OCI-LY7 (cell line): ENCODE data around the gene TANC1. TPM values are rescaled to one million over a fixed set of nuclear protein-coding genes. Genes with fewer than 3 reads are reported as not detected.

Source experiments
- BruUV-seq: library from RNA; stranded (reverse); fragments of 400-500 nt; replicated peaks from 2 replicates; lab custom pipeline; 2021; lab: Mats Ljungman, UMichigan
- CTCF ChIA-PET: fragments of 300-600 bp; sonication (Branson Sonifier 250); formaldehyde crosslinking; loops from one replicate; lab custom pipeline; 2022; ENCODE audit warnings: antibody characterized with exemption; ENCODE audit not compliant: unreplicated experiment; lab: Charles Lee
- POLR2A ChIA-PET: fragments of 300-600 bp; sonication (Branson Sonifier 250); formaldehyde crosslinking; loops from one replicate; lab custom pipeline; 2022; ENCODE audit warnings: antibody characterized with exemption; lab: Charles Lee
- DNase-seq: peaks from one replicate; pipeline ENCODE4 v3.0.0-alpha.2; 2015; ENCODE audit warnings: low spot score
- H2AFZ ChIP-seq: fragments of 200-600 bp; sonication (generic), shearing (Covaris generic); 2 replicates; pipeline ENCODE4 v1.6.1; 2014; ENCODE audit warnings: mild to moderate bottlenecking, antibody characterized with exemption, low read length, moderate library complexity
- H3K27ac ChIP-seq: fragments of 200-600 bp; sonication (generic); 2 replicates; pipeline ENCODE4 v1.5.1; 2014; ENCODE audit warnings: mixed run types, low read depth, mild to moderate bottlenecking, moderate library complexity, low read length, inconsistent platforms; ENCODE audit not compliant: poor library complexity, severe bottlenecking
- H3K36me3 ChIP-seq: fragments of 200-600 bp; sonication (generic); 2 replicates; pipeline ENCODE4 v1.6.1; 2014; ENCODE audit warnings: mild to moderate bottlenecking, antibody characterized with exemption, low read length, moderate library complexity, mixed read lengths; ENCODE audit not compliant: insufficient read depth
- H3K4me1 ChIP-seq: fragments of 200-600 bp; sonication (generic); 2 replicates; pipeline ENCODE4 v1.5.1; 2014; ENCODE audit warnings: mild to moderate bottlenecking, low read length; ENCODE audit not compliant: insufficient read depth, poor library complexity, severe bottlenecking
- H3K4me2 ChIP-seq: fragments of 200-600 bp; sonication (generic); 2 replicates; pipeline ENCODE4 v1.6.1; 2014; ENCODE audit warnings: mild to moderate bottlenecking, low read length
- H3K4me3 ChIP-seq: fragments of 200-600 bp; sonication (generic); 2 replicates; pipeline ENCODE4 v1.5.1; 2014; ENCODE audit warnings: mild to moderate bottlenecking, low read depth, low read length; ENCODE audit not compliant: poor library complexity, severe bottlenecking
- H3K79me2 ChIP-seq: fragments of 200-600 bp; sonication (generic); 2 replicates; pipeline ENCODE4 v1.6.1; 2016; ENCODE audit warnings: low read depth, mild to moderate bottlenecking, low read length, moderate library complexity, mixed read lengths; ENCODE audit not compliant: insufficient read depth
- H3K9me2 ChIP-seq: fragments of 200-600 bp; sonication (generic); 2 replicates; pipeline ENCODE4 v1.6.1; 2016; ENCODE audit warnings: mild to moderate bottlenecking, low read length, mixed read lengths; ENCODE audit not compliant: insufficient read depth
- H3K9me3 ChIP-seq: fragments of 200-600 bp; sonication (generic); 2 replicates; pipeline ENCODE4 v1.6.1; 2014; ENCODE audit warnings: mild to moderate bottlenecking, mixed run types, low read length, mixed read lengths
- H4K20me1 ChIP-seq: fragments of 200-600 bp; sonication (generic); 2 replicates; pipeline ENCODE4 v1.6.1; 2014; ENCODE audit warnings: mild to moderate bottlenecking, antibody characterized with exemption, low read length, moderate library complexity, mixed read lengths; ENCODE audit not compliant: insufficient read depth
- EZH2phosphoT487 ChIP-seq: fragments of 200-600 bp; sonication (generic); IDR thresholded peaks from 2 replicates; pipeline ENCODE4 v1.6.1; 2018; ENCODE audit warnings: low read depth, borderline replicate concordance, mild to moderate bottlenecking, mixed run types, antibody characterized with exemption, low read length, moderate library complexity, mixed read lengths
- intact Hi-C: fragments of 100-400 bp; cut with micrococcal nuclease; formaldehyde crosslinking; loops from one replicate; pipeline ENCODE4 v1.10.0; 2022; ENCODE audit not compliant: unreplicated experiment
- total RNA-seq, 2 experiments: library from RNA; depleted of rRNA in 1 of 2; stranded (reverse); fragments of >200 nt in 1 of 2; shearing (Covaris generic) in 1 of 2; gene quantifications; 2 replicates each; pipeline ENCODE4 v1.2.3, GENCODE V29; 2014 to 2022
- TF ChIP-seq, protein P1 (sequence below): fragments of 200-600 bp; sonication (generic); conservative IDR thresholded peaks from 2 replicates; pipeline ENCODE4 v1.5.1; 2014; ENCODE audit warnings: mild to moderate bottlenecking, antibody characterized with exemption, low read length, moderate library complexity, mixed read lengths

Gene TANC1
- total RNA-seq, 2 experiments from 2014 or later: 0.04 TPM; not detected in 1

DNA sequence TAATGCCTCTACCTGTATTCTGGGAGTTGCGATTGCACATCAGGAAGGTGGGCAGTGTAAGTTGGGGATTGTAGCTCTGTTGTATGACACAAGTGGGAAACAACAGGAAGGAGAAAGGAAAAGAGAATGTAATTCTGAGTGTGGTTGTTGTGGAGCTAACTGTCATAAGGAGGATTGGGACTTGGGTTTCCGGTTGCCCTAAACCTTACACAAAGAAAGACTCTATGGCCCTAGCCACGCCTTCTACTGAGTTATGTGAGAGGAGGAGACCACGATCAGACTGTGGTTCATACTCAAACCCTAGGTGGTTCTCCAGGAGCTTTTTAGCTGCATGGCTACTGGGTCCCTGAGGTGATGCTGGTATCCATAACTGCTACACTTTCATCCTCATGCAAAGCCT lies 86.5 kb downstream of the TANC1 start:
- Histone ChIP-seq H3K36me3 (no peaks in the 10 kb centered on the region), H3K4me3 (no peak overlapping the region), H4K20me1 (no peaks in the 10 kb centered on the region), H3K27ac (no peak overlapping the region), H2AFZ (no peak overlapping the region), H3K79me2 (no peaks in the 10 kb centered on the region), H3K4me1 (no peaks in the 10 kb centered on the region), H3K9me2 (no peaks in the 10 kb centered on the region), H3K9me3 (no peaks in the 10 kb centered on the region), H3K4me2 (no peak overlapping the region)
- intact Hi-C loops: no loop called here
- TF ChIP-seq, protein P1, sequence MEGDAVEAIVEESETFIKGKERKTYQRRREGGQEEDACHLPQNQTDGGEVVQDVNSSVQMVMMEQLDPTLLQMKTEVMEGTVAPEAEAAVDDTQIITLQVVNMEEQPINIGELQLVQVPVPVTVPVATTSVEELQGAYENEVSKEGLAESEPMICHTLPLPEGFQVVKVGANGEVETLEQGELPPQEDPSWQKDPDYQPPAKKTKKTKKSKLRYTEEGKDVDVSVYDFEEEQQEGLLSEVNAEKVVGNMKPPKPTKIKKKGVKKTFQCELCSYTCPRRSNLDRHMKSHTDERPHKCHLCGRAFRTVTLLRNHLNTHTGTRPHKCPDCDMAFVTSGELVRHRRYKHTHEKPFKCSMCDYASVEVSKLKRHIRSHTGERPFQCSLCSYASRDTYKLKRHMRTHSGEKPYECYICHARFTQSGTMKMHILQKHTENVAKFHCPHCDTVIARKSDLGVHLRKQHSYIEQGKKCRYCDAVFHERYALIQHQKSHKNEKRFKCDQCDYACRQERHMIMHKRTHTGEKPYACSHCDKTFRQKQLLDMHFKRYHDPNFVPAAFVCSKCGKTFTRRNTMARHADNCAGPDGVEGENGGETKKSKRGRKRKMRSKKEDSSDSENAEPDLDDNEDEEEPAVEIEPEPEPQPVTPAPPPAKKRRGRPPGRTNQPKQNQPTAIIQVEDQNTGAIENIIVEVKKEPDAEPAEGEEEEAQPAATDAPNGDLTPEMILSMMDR: no peak
- TF ChIP-seq EZH2phosphoT487: no peak
- CTCF ChIA-PET: no interaction called here
- DNase-seq: no peak
- POLR2A ChIA-PET: interaction anchor here (0.5 to 0.8 kb wide), 2 partner anchors 10 to 25 kb away, joined by 3 to 4 read pairs; no protein-coding TSS in a partner anchor
- BruUV-seq: no TSS peak

DNA sequence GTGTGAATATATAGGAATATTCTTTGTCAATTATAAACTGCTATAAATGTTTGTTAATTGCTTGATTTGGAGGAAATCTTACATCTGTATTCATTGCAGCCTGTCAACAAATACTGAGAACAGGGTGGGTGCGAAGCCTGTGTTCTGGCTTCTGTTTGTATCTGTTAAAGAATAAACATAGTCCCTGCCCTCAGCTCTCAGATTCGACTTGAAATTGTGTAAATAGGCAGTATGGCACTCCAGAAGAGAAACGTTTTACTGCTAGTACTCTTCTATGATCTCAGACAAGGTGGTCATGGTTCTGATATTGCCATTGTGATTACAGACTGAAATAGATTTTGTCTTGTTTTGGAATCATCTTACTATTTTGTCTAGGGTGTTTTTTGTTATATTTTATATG lies 92.1 kb downstream of the TANC1 start:
- Histone ChIP-seq H2AFZ (no peak overlapping the region), H3K4me3 (no peak overlapping the region), H3K9me2 (no peaks in the 10 kb centered on the region), H3K4me1 (no peaks in the 10 kb centered on the region), H4K20me1 (no peaks in the 10 kb centered on the region), H3K9me3 (no peaks in the 10 kb centered on the region), H3K36me3 (no peaks in the 10 kb centered on the region), H3K4me2 (no peak overlapping the region), H3K27ac (no peak overlapping the region), H3K79me2 (no peaks in the 10 kb centered on the region)
- BruUV-seq: no TSS peak
- TF ChIP-seq EZH2phosphoT487: no peak
- TF ChIP-seq, protein P1: no peak
- DNase-seq: no peak
- intact Hi-C loops: no loop called here
- CTCF ChIA-PET: no interaction called here
- POLR2A ChIA-PET: no interaction called here

DNA sequence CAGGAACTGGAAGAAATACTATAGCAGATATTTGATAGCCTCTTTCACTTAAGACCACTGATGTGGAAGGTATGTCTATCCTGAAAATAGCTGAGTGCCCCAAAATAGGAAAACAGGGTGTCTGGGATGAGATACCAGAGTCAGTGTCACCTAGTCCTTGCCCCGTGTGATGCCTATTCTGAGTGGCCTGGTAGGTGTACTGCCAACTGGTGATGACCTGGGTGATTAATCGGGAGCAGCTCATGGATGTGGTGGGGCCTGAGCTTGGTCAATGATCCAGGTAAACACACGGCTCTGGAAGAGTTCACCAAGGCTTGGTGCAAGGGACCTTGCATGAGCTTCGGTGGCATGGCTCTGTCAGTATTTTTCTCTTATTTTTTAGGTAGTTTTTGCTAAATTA lies 95.2 kb downstream of the TANC1 start:
- Histone ChIP-seq H3K4me2 (no peak overlapping the region), H3K4me3 (no peak overlapping the region), H3K9me2 (no peaks in the 10 kb centered on the region), H3K79me2 (no peaks in the 10 kb centered on the region), H3K9me3 (no peaks in the 10 kb centered on the region), H2AFZ (no peak overlapping the region), H4K20me1 (no peaks in the 10 kb centered on the region), H3K36me3 (no peaks in the 10 kb centered on the region), H3K4me1 (no peaks in the 10 kb centered on the region), H3K27ac (no peak overlapping the region)
- DNase-seq: no peak
- BruUV-seq: no TSS peak
- intact Hi-C loops: no loop called here
- TF ChIP-seq, protein P1: no peak
- no peak for TF ChIP-seq EZH2phosphoT487
- POLR2A ChIA-PET: no interaction called here
- CTCF ChIA-PET: no interaction called here
